ENCODE results near the gene PRR12.

Gene PRR12

GRCh38 chr19:49549045-49549444, 41.9 kb upstream of the PRR12 start:
- no peaks in the 10 kb centered on the region for H3K4me1 ChIP-seq (ENCODE audit: low read length)
- no peaks in the 10 kb centered on the region for H4K20me1 ChIP-seq (ENCODE audit: insufficient read depth, low read length)
- H3K4me2 ChIP-seq (ENCODE audit: low read depth, low read length), result no peak overlapping the region
- peaks cover 9% of the 10 kb centered on the region for H3K27me3 ChIP-seq (replicated peaks; ENCODE audit: insufficient read depth, low read length)
- no peak overlapping the region for H3K4me3 ChIP-seq (ENCODE audit: low read length)
- H3K27ac ChIP-seq (ENCODE audit: low read length), result no peak overlapping the region
- no peaks in the 10 kb centered on the region for H3K9me3 ChIP-seq (replicated peaks; ENCODE audit: insufficient read depth, low read length)
- no peak overlapping the region for H2AFZ ChIP-seq (ENCODE audit: low read length)
- no peaks in the 10 kb centered on the region for H3K9me2 ChIP-seq (replicated peaks; ENCODE audit: insufficient read depth, low read length)
- no peak overlapping the region for H3K9ac ChIP-seq (ENCODE audit: low read length)
- TF ChIP-seq EZH2 (optimal IDR thresholded peaks at IDR 0.05; ENCODE audit: low read depth, low read length) (no peak), CTCF (IDR thresholded peaks at IDR 0.05; ENCODE audit: low read length) (no peak)
- DNase-seq, result no peak
- no peaks in the 10 kb centered on the region for H3F3A ChIP-seq (ENCODE audit: insufficient read depth, low read length)
- no peaks in the 10 kb centered on the region for H3K79me2 ChIP-seq (ENCODE audit: low read length)
- no peaks in the 10 kb centered on the region for H3K36me3 ChIP-seq (replicated peaks; ENCODE audit: insufficient read depth, low read length)

- no peak overlapping the region for H3K27ac ChIP-seq (ENCODE audit: low read length)
- no peaks in the 10 kb centered on the region for H3K9me3 ChIP-seq (replicated peaks; ENCODE audit: insufficient read depth, low read length)
- H3K36me3 ChIP-seq (replicated peaks; ENCODE audit: insufficient read depth, low read length), result no peaks in the 10 kb centered on the region
- no peaks in the 10 kb centered on the region for H3F3A ChIP-seq (ENCODE audit: insufficient read depth, low read length)
- H3K4me2 ChIP-seq (ENCODE audit: low read depth, low read length), result no peak overlapping the region
- H3K27me3 ChIP-seq (replicated peaks; ENCODE audit: insufficient read depth, low read length), result no peaks in the 10 kb centered on the region
- no peak overlapping the region for H3K9ac ChIP-seq (ENCODE audit: low read length)
- no peaks in the 10 kb centered on the region for H3K79me2 ChIP-seq (ENCODE audit: low read length)
- H3K4me1 ChIP-seq (ENCODE audit: low read length), result no peaks in the 10 kb centered on the region
- no peak for DNase-seq
- H3K4me3 ChIP-seq (ENCODE audit: low read length), result no peak overlapping the region
- TF ChIP-seq EZH2 (optimal IDR thresholded peaks at IDR 0.05; ENCODE audit: low read depth, low read length) (no peak), EZH2phosphoT487 (IDR thresholded peaks at IDR 0.05; ENCODE audit: low read length) (no peak), CTCF (IDR thresholded peaks at IDR 0.05; ENCODE audit: low read length) (no peak)
- H4K20me1 ChIP-seq (ENCODE audit: insufficient read depth, low read length), result no peaks in the 10 kb centered on the region
- H3K9me2 ChIP-seq (replicated peaks; ENCODE audit: insufficient read depth, low read length), result no peaks in the 10 kb centered on the region
- no peak overlapping the region for H2AFZ ChIP-seq (ENCODE audit: low read length)
Observed at GRCh38 chr19:49551531-49551930, 39.5 kb upstream of the PRR12 start.

- no peaks in the 10 kb centered on the region for H3K9me2 ChIP-seq (replicated peaks; ENCODE audit: insufficient read depth, low read length)
- H3F3A ChIP-seq (ENCODE audit: insufficient read depth, low read length), result no peaks in the 10 kb centered on the region
- no peak overlapping the region for H3K4me3 ChIP-seq (ENCODE audit: low read length)
- no peak for TF ChIP-seq EZH2phosphoT487 (IDR thresholded peaks at IDR 0.05; ENCODE audit: low read length)
- TF ChIP-seq EZH2 (optimal IDR thresholded peaks at IDR 0.05; ENCODE audit: low read depth, low read length), result no peak
- TF ChIP-seq CTCF (IDR thresholded peaks at IDR 0.05; ENCODE audit: low read length), result no peak
- H3K27me3 ChIP-seq (replicated peaks; ENCODE audit: insufficient read depth, low read length), result no peaks in the 10 kb centered on the region
- H2AFZ ChIP-seq (ENCODE audit: low read length), result no peak overlapping the region
- H3K36me3 ChIP-seq (replicated peaks; ENCODE audit: insufficient read depth, low read length), result no peaks in the 10 kb centered on the region
- no peak overlapping the region for H3K27ac ChIP-seq (ENCODE audit: low read length)
- no peaks in the 10 kb centered on the region for H3K79me2 ChIP-seq (ENCODE audit: low read length)
- H4K20me1 ChIP-seq (ENCODE audit: insufficient read depth, low read length), result no peaks in the 10 kb centered on the region
- no peak for DNase-seq
- no peaks in the 10 kb centered on the region for H3K4me1 ChIP-seq (ENCODE audit: low read length)
- no peak overlapping the region for H3K4me2 ChIP-seq (ENCODE audit: low read depth, low read length)
- H3K9ac ChIP-seq (ENCODE audit: low read length), result no peak overlapping the region
- no peaks in the 10 kb centered on the region for H3K9me3 ChIP-seq (replicated peaks; ENCODE audit: insufficient read depth, low read length)
Observed at GRCh38 chr19:49552749-49553148, 38.2 kb upstream of the PRR12 start.
